B cell (primary cell): ENCODE results near the gene CD96. TPM values are rescaled to one million over a fixed set of nuclear protein-coding genes. Genes with fewer than 3 reads are reported as not detected.

Source experiments
- ATAC-seq: fragments of 200-7000 bp; cut with Tn5 transposase; one replicate; pipeline ENCODE4 v1.10.0; 2021; ENCODE audit warnings: low read depth, mild to moderate bottlenecking, moderate number of reproducible peaks, moderate library complexity
- CTCF ChIA-PET: fragments of 350-600 bp; sonication (Branson Sonifier 250); formaldehyde crosslinking; loops from one replicate; lab custom pipeline; 2021; ENCODE audit warnings: antibody characterized with exemption, inconsistent platforms; lab: Charles Lee
- POLR2A ChIA-PET: fragments of 350-600 bp; sonication (Branson Sonifier 250); formaldehyde crosslinking; loops from one replicate; lab custom pipeline; 2021; ENCODE audit warnings: antibody characterized with exemption; lab: Charles Lee
- DNase-seq: peaks from one replicate; pipeline ENCODE4 v3.0.0; 2013
- H2AFZ ChIP-seq: 2 replicates; pipeline ENCODE4 v1.6.1; 2012; ENCODE audit warnings: mild to moderate bottlenecking, low read depth, low read length; ENCODE audit not compliant: insufficient read depth, poor library complexity, severe bottlenecking
- H3K27ac ChIP-seq, 2 donors: 1 replicate in 1 of 2; 2 replicates in 1 of 2; pipeline ENCODE4 v1.5.1; 2012 to 2013; ENCODE audit warnings: low read length in 2 of 2, mild to moderate bottlenecking in 2 of 2, moderate library complexity in 1 of 2
- H3K27me3 ChIP-seq, 4 experiments: fragments of 200-600 bp in 1 of 4; sonication (generic) in 1 of 4; replicated peaks in 1 of 4; 1 replicate in 2 of 4; 2 replicates in 2 of 4; pipeline versions ENCODE4 v1.6.1 to v1.7.0; 2013 to 2016; ENCODE audit warnings: low read length in 3 of 4, mild to moderate bottlenecking in 2 of 4, mixed read lengths in 1 of 4, moderate library complexity in 1 of 4; ENCODE audit not compliant: insufficient read depth in 4 of 4, control insufficient read depth in 3 of 4; ENCODE audit errors: control extremely low read depth in 1 of 4
- H3K36me3 ChIP-seq, 2 experiments: replicated peaks in 1 of 2; 1 replicate in 1 of 2; 2 replicates in 1 of 2; pipeline versions ENCODE4 v1.6.1 to v1.7.1; 2013; ENCODE audit warnings: low read length in 1 of 2; ENCODE audit not compliant: insufficient read depth in 2 of 2, control insufficient read depth in 1 of 2; ENCODE audit errors: control extremely low read depth in 1 of 2, extremely low read depth in 1 of 2
- H3K4me1 ChIP-seq, 2 donors: fragments of 200-600 bp in 1 of 2; sonication (generic) in 1 of 2; 1 replicate in 1 of 2; 2 replicates in 1 of 2; pipeline versions ENCODE4 v1.5.1 to v1.6.1; 2013 to 2017; ENCODE audit warnings: low read length in 2 of 2; ENCODE audit not compliant: control insufficient read depth in 2 of 2, insufficient read depth in 2 of 2
- H3K4me2 ChIP-seq: replicated peaks from 2 replicates; pipeline ENCODE3; 2012; ENCODE audit warnings: mild to moderate bottlenecking, low read depth, low read length; ENCODE audit not compliant: poor library complexity, severe bottlenecking
- H3K4me3 ChIP-seq, 5 experiments: fragments of 200-600 bp in 1 of 5; sonication (generic) in 1 of 5; 1 replicate in 3 of 5; 2 replicates in 2 of 5; pipeline versions ENCODE4 v1.5.1 to v1.7.0; 2011 to 2016; ENCODE audit warnings: low read length in 4 of 5, mild to moderate bottlenecking in 4 of 5, low read depth in 2 of 5, control low read depth in 1 of 5, moderate library complexity in 1 of 5; ENCODE audit not compliant: insufficient read depth in 1 of 5; ENCODE audit errors: control extremely low read depth in 1 of 5, extremely low read depth in 1 of 5
- H3K79me2 ChIP-seq: fragments of 200-600 bp; sonication (generic); one replicate; pipeline ENCODE4 v1.6.0; 2016; ENCODE audit warnings: low read length; ENCODE audit not compliant: control insufficient read depth, insufficient read depth
- H3K9ac ChIP-seq: fragments of 200-600 bp; sonication (generic); 2 replicates; pipeline ENCODE4 v1.6.1; 2017; ENCODE audit warnings: mild to moderate bottlenecking, low read length, moderate library complexity
- H3K9me3 ChIP-seq, 3 donors: one replicate each; pipeline versions ENCODE4 v1.6.1 to v1.7.1; 2013; ENCODE audit warnings: low read length in 2 of 3; ENCODE audit not compliant: control insufficient read depth in 2 of 3, insufficient read depth in 1 of 3; ENCODE audit errors: control extremely low read depth in 1 of 3
- H4K20me1 ChIP-seq: 2 replicates; pipeline ENCODE4 v1.6.0; 2012; ENCODE audit warnings: mild to moderate bottlenecking, low read length; ENCODE audit not compliant: insufficient read depth, control insufficient read depth, poor library complexity, severe bottlenecking
- H3K27ac Mint-ChIP-seq: one replicate; pipeline ENCODE4 v1.8.0; 2021; ENCODE audit warnings: mixed read lengths
- H3K27me3 Mint-ChIP-seq: one replicate; pipeline ENCODE4 v1.8.0; 2021; ENCODE audit warnings: mixed read lengths
- H3K4me1 Mint-ChIP-seq: one replicate; pipeline ENCODE4 v1.8.0; 2021; ENCODE audit warnings: mixed read lengths
- H3K4me3 Mint-ChIP-seq: one replicate; pipeline ENCODE4 v1.8.0; 2021; ENCODE audit warnings: mixed read lengths
- H3K9me3 Mint-ChIP-seq: one replicate; pipeline ENCODE4 v1.8.0; 2022; ENCODE audit warnings: mixed read lengths; ENCODE audit not compliant: insufficient read depth
- EZH2 ChIP-seq: IDR thresholded peaks from 2 replicates; pipeline ENCODE4 v1.6.1; 2012; ENCODE audit warnings: borderline replicate concordance, low read depth, mild to moderate bottlenecking, moderate library complexity, low read length; ENCODE audit not compliant: insufficient read depth, poor library complexity, severe bottlenecking
- WGBS: methylation state at CpG from one replicate; pipeline ENCODE4 v1.1.5; 2013; ENCODE audit warnings: missing lambda C conversion rate; ENCODE audit not compliant: insufficient coverage; 5-methylcytosine and 5-hydroxymethylcytosine counted together
- intact Hi-C: fragments of 100-400 bp; cut with micrococcal nuclease; formaldehyde crosslinking; loops from one replicate; pipeline ENCODE4 v1.10.0; 2022
- polyA plus RNA-seq: library from polyadenylated mRNA; depleted of rRNA; stranded (reverse); fragments of >200 nt; gene quantifications from 2 replicates; pipeline ENCODE4 v1.2.3, GENCODE V29; 2012
- total RNA-seq, 2 donors: library from RNA; stranded (reverse); fragments of 120-200 nt in 1 of 2; gene quantifications; 1 replicate in 1 of 2; 2 replicates in 1 of 2; pipeline versions ENCODE4 v1.2.3 to v1.2.4, GENCODE V29; 2013 to 2022
- TF ChIP-seq, protein P1 (sequence below): fragments of 200-600 bp; IDR thresholded peaks from one replicate; pipeline ENCODE4 v1.8.0; 2022; ENCODE audit warnings: antibody characterized with exemption, mild to moderate bottlenecking

The CD96 gene
- total and polyA plus RNA-seq, 2 donors (not counting 1 experiment from before 2014, with no cell fraction given), result 21.4 to 56.2 TPM

DNA sequence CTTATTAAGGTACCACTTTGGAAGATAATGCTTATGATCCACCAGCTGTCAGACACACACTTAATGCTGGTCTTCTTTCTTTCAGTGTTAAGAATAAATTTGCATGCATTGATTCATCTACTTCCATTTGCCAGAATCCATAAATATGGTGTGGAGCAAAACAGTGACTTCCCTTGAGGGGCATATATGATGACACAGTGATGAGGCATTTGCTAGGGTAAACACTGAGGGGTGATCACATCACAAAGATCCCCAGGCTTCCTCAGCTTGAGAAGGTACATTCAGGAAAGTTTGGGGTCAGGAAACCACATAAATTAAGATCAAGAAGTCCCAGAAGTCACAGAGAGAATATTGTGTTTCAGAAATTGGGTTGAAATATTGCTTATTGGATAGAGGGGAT is 63.0 kb downstream of the CD96 start:
- ChIA-PET CTCF (interaction anchor here (2.3 to 3.9 kb wide), 2 partner anchors 12 to 27 kb away, joined by 11 to 21 read pairs; no protein-coding TSS in a partner anchor), POLR2A (no interaction called here)
- Histone ChIP-seq H3K27ac (no peak overlapping the region), H3K36me3 (peaks cover 0 to 9% of the 10 kb centered on the region in 2 experiments), H3K79me2 (no peaks in the 10 kb centered on the region), H4K20me1 (no peaks in the 10 kb centered on the region), H3K4me2 (no peak overlapping the region), H3K9ac (no peak overlapping the region), H3K4me3 (no peak overlapping the region), H3K9me3 (no peaks in the 10 kb centered on the region), H3K27me3 (no peaks in the 10 kb centered on the region), H2AFZ (no peak overlapping the region), H3K4me1 (peaks cover 19 to 22% of the 10 kb centered on the region in 2 donors)
- TF ChIP-seq, protein P1, sequence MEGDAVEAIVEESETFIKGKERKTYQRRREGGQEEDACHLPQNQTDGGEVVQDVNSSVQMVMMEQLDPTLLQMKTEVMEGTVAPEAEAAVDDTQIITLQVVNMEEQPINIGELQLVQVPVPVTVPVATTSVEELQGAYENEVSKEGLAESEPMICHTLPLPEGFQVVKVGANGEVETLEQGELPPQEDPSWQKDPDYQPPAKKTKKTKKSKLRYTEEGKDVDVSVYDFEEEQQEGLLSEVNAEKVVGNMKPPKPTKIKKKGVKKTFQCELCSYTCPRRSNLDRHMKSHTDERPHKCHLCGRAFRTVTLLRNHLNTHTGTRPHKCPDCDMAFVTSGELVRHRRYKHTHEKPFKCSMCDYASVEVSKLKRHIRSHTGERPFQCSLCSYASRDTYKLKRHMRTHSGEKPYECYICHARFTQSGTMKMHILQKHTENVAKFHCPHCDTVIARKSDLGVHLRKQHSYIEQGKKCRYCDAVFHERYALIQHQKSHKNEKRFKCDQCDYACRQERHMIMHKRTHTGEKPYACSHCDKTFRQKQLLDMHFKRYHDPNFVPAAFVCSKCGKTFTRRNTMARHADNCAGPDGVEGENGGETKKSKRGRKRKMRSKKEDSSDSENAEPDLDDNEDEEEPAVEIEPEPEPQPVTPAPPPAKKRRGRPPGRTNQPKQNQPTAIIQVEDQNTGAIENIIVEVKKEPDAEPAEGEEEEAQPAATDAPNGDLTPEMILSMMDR, result no peak
- TF ChIP-seq EZH2, result no peak
- Mint-ChIP-seq H3K9me3 (no peaks in the 10 kb centered on the region), H3K27me3 (no peaks in the 10 kb centered on the region), H3K27ac (peak overlapping the region; percentile 27), H3K4me3 (no peak overlapping the region), H3K4me1 (peaks cover 47% of the 10 kb centered on the region)
- intact Hi-C loops, result no loop called here
- DNase-seq (no peak), ATAC-seq (no peak)

- H2AFZ ChIP-seq, result no peak overlapping the region
- H3K79me2 ChIP-seq, result no peaks in the 10 kb centered on the region
- H3K27ac ChIP-seq, result no peak overlapping the region
- Mint-ChIP-seq H3K9me3 (no peaks in the 10 kb centered on the region), H3K27me3 (no peaks in the 10 kb centered on the region), H3K27ac (peak overlapping the region; percentile 27), H3K4me3 (no peak overlapping the region), H3K4me1 (peaks cover 51% of the 10 kb centered on the region)
- H3K4me1 ChIP-seq, result peaks cover 24 to 27% of the 10 kb centered on the region in 2 donors
- WGBS, result no CpG with 5 or more reads among the region's 2 CpGs
- no peak overlapping the region for H3K4me3 ChIP-seq
- H3K4me2 ChIP-seq, result no peak overlapping the region
- peaks cover 0 to 4% of the 10 kb centered on the region in 2 experiments for H3K36me3 ChIP-seq
- DNase-seq (no peak), ATAC-seq (no peak)
- no peaks in the 10 kb centered on the region for H3K27me3 ChIP-seq
- ChIA-PET POLR2A (no interaction called here), CTCF (interaction anchor here (3.9 kb wide), 1 partner anchor 12 kb away, joined by 21 read pairs; no protein-coding TSS in a partner anchor)
- H4K20me1 ChIP-seq, result no peaks in the 10 kb centered on the region
- no peak overlapping the region for H3K9ac ChIP-seq
- intact Hi-C loops, result no loop called here
- TF ChIP-seq, protein P1, result no peak
- TF ChIP-seq EZH2, result no peak
- no peaks in the 10 kb centered on the region for H3K9me3 ChIP-seq
Observed at GRCh38 chr3:111605493-111605892, 63.5 kb downstream of the CD96 start.
